Smooth muscle cell (in vitro differentiated cells): ENCODE measurements around the gene PEX10. TPM values are rescaled to one million over a fixed set of nuclear protein-coding genes. Genes with fewer than 3 reads are reported as not detected.

Experiments
- DNase-seq: peaks from one replicate; lab custom pipeline; 2025; ENCODE audit not compliant: unreplicated experiment; lab: John Stamatoyannopoulos, UW
- H2AFZ ChIP-seq: fragments of 200-600 bp; sonication (generic); 2 replicates; pipeline ENCODE4 v1.6.0; 2016; ENCODE audit warnings: antibody characterized with exemption, low read depth, mild to moderate bottlenecking
- H3F3A ChIP-seq: fragments of 200-600 bp; sonication (generic); 2 replicates; pipeline ENCODE4 v1.6.0; 2017; ENCODE audit warnings: antibody characterized with exemption, low read depth
- H3K27ac ChIP-seq: fragments of 200-600 bp; sonication (generic); 2 replicates; pipeline ENCODE4 v1.5.1; 2016; ENCODE audit warnings: low read depth, mild to moderate bottlenecking
- H3K27me3 ChIP-seq: fragments of 200-600 bp; sonication (generic); 2 replicates; pipeline ENCODE4 v1.6.1; 2016; ENCODE audit warnings: low read depth, mild to moderate bottlenecking
- H3K36me3 ChIP-seq: fragments of 200-600 bp; sonication (generic); 2 replicates; pipeline ENCODE4 v1.5.1; 2016; ENCODE audit warnings: low read depth
- H3K4me1 ChIP-seq: fragments of 200-600 bp; sonication (generic); 2 replicates; pipeline ENCODE4 v1.5.1; 2016; ENCODE audit warnings: low read depth
- H3K4me2 ChIP-seq: fragments of 200-600 bp; sonication (generic); 2 replicates; pipeline ENCODE4 v1.6.0; 2016; ENCODE audit warnings: mild to moderate bottlenecking
- H3K4me3 ChIP-seq: fragments of 200-600 bp; sonication (generic); 2 replicates; pipeline ENCODE4 v1.5.1; 2016; ENCODE audit warnings: mild to moderate bottlenecking
- H3K79me2 ChIP-seq: fragments of 200-600 bp; sonication (generic); 2 replicates; pipeline ENCODE4 v1.6.0; 2016; ENCODE audit warnings: low read depth, mild to moderate bottlenecking
- H3K9ac ChIP-seq: fragments of 200-600 bp; sonication (generic); 2 replicates; pipeline ENCODE4 v1.6.0; 2016; ENCODE audit warnings: low read depth
- H3K9me3 ChIP-seq: fragments of 200-600 bp; sonication (generic); replicated peaks from 2 replicates; pipeline ENCODE4 v1.5.1; 2016; ENCODE audit warnings: low read depth
- H4K20me1 ChIP-seq: fragments of 200-600 bp; sonication (generic); 2 replicates; pipeline ENCODE4 v1.6.0; 2016; ENCODE audit warnings: low read depth
- CTCF ChIP-seq: fragments of 200-600 bp; sonication (generic); IDR thresholded peaks from 2 replicates; pipeline ENCODE4 v1.5.1; 2017; ENCODE audit warnings: borderline replicate concordance, mild to moderate bottlenecking, antibody characterized with exemption; ENCODE audit not compliant: insufficient read depth, poor library complexity, severe bottlenecking
- WGBS: methylation state at CpG from one replicate; pipeline ENCODE4 v1.1.7; 2016; ENCODE audit warnings: low lambda C conversion rate; 5-methylcytosine and 5-hydroxymethylcytosine counted together
- polyA plus RNA-seq: library from polyadenylated mRNA; unstranded; fragments of >200 nt; fragmentation: Nextera tagmentation; extraction: Ambion mirVana; gene quantifications from 2 replicates; pipeline ENCODE4 v1.2.1, GENCODE V29; 2016
- total RNA-seq: library from RNA; depleted of rRNA; stranded (reverse); fragments of >200 nt; gene quantifications from 2 replicates; pipeline ENCODE4 v1.2.3, GENCODE V29; 2014

Gene PEX10
- total and polyA plus RNA-seq, 2 experiments from 2014 or later = 14.0 to 20.3 TPM

GRCh38 chr1:2354511-2355372 is 57.6 kb downstream of the PEX10 start:
- Histone ChIP-seq H3K9me3 (no peaks in the 10 kb centered on the region), H3K36me3 (no peaks in the 10 kb centered on the region), H2AFZ (no peak overlapping the region), H4K20me1 (no peaks in the 10 kb centered on the region), H3K79me2 (no peaks in the 10 kb centered on the region), H3F3A (no peaks in the 10 kb centered on the region), H3K27ac (no peak overlapping the region), H3K4me3 (no peak overlapping the region), H3K27me3 (no peaks in the 10 kb centered on the region), H3K9ac (no peak overlapping the region), H3K4me2 (no peak overlapping the region), H3K4me1 (peaks cover 5% of the 10 kb centered on the region)
- no peak for TF ChIP-seq CTCF
- no peak for DNase-seq
- 94% methylated on average over 38 of the region's 38 CpGs for WGBS

Other genes with a start within 250 kb of the PEX10 start
- 33.1 and 39.8 TPM in 2 replicates for gene FAAP20, start 217.8 kb downstream of the PEX10 start, total RNA-seq
- 152 and 162 TPM in 2 replicates for gene FAAP20, start 217.8 kb downstream of the PEX10 start, polyA plus RNA-seq
- 14.4 and 19.6 TPM in 2 replicates for gene SKI, start 184.2 kb downstream of the PEX10 start, total RNA-seq
- gene SKI, start 184.2 kb downstream of the PEX10 start, polyA plus RNA-seq = 4.2 and 6.8 TPM in 2 replicates
- gene MORN1, start 21.0 kb downstream of the PEX10 start, total RNA-seq = 3.2 and 4.9 TPM in 2 replicates
- 6.2 and 7.3 TPM in 2 replicates for gene MORN1, start 21.0 kb downstream of the PEX10 start, polyA plus RNA-seq
- gene RER1, start 20.7 kb downstream of the PEX10 start, total RNA-seq = 101 and 110 TPM in 2 replicates
- gene RER1, start 20.7 kb downstream of the PEX10 start, polyA plus RNA-seq = 253 and 269 TPM in 2 replicates
- gene PLCH2, start 63.7 kb upstream of the PEX10 start, total RNA-seq = 0.09 and 0.81 TPM in 2 replicates
- gene PLCH2, start 63.7 kb upstream of the PEX10 start, polyA plus RNA-seq = 0.04 and 0.13 TPM in 2 replicates
- gene PANK4, start 114.0 kb upstream of the PEX10 start, total RNA-seq = 27.2 and 28.7 TPM in 2 replicates
- 28.4 and 28.5 TPM in 2 replicates for gene PANK4, start 114.0 kb upstream of the PEX10 start, polyA plus RNA-seq
- gene HES5, start 117.7 kb upstream of the PEX10 start, total RNA-seq = 1.6 TPM in 1 of 2 replicates, not detected in the other
- gene HES5, start 117.7 kb upstream of the PEX10 start, polyA plus RNA-seq = 1.3 and 1.7 TPM in 2 replicates
- 0.40 TPM in 1 of 2 replicates, not detected in the other for gene TNFRSF14, start 143.8 kb upstream of the PEX10 start, total RNA-seq
- not detected in 2 replicates for gene TNFRSF14, start 143.8 kb upstream of the PEX10 start, polyA plus RNA-seq
- 16.1 and 27.4 TPM in 2 replicates for gene PRXL2B, start 174.2 kb upstream of the PEX10 start, total RNA-seq
- gene PRXL2B, start 174.2 kb upstream of the PEX10 start, polyA plus RNA-seq = 18.4 and 26.6 TPM in 2 replicates
- gene MMEL1, start 220.5 kb upstream of the PEX10 start, total RNA-seq = 3.5 TPM in 1 of 2 replicates, not detected in the other
- gene MMEL1, start 220.5 kb upstream of the PEX10 start, polyA plus RNA-seq = 0.56 and 3.4 TPM in 2 replicates